NCI-H1105 treated with DMSO at 0.1 percent for 48 hours (cell line): ENCODE data around the gene UQCR11.

Experiments used
- DNase-seq: peaks from one replicate; lab custom pipeline; 2025; lab: John Stamatoyannopoulos, UW

The UQCR11 gene

GRCh38 chr19:1615156-1615765, 10.0 kb upstream of the UQCR11 start:
- DNase-seq = no peak

- DNase-seq = no peak
Observed at GRCh38 chr19:1613808-1614570, 8.7 kb upstream of the UQCR11 start.

- DNase-seq = no peak
Observed at GRCh38 chr19:1613146-1613545, 7.9 kb upstream of the UQCR11 start.

GRCh38 chr19:1612114-1613086, 7.1 kb upstream of the UQCR11 start:
- DNase-seq = no peak

GRCh38 chr19:1611353-1611752, 6.1 kb upstream of the UQCR11 start:
- DNase-seq = no peak

GRCh38 chr19:1610579-1610978, 5.3 kb upstream of the UQCR11 start:
- no peak for DNase-seq

GRCh38 chr19:1609680-1610474, 4.6 kb upstream of the UQCR11 start:
- DNase-seq = no peak

- DNase-seq = no peak
Observed at GRCh38 chr19:1609103-1609396, 3.8 kb upstream of the UQCR11 start.

GRCh38 chr19:1608359-1609102, 3.3 kb upstream of the UQCR11 start:
- DNase-seq = no peak

- no peak for DNase-seq
Observed at GRCh38 chr19:1606138-1606651, 933 bp upstream of the UQCR11 start.

- DNase-seq = no peak
Observed at GRCh38 chr19:1602091-1602707, 3.1 kb downstream of the UQCR11 start.

GRCh38 chr19:1601613-1602064, 3.6 kb downstream of the UQCR11 start:
- no peak for DNase-seq

GRCh38 chr19:1599460-1599846, 5.8 kb downstream of the UQCR11 start:
- no peak for DNase-seq

- no peak for DNase-seq
Observed at GRCh38 chr19:1598777-1599459, 6.3 kb downstream of the UQCR11 start.

- DNase-seq = no peak
Observed at GRCh38 chr19:1593501-1593772, 11.8 kb downstream of the UQCR11 start.

GRCh38 chr19:1592755-1593500, 12.3 kb downstream of the UQCR11 start, which contains the start of gene MBD3:
Gene MBD3 (minus strand): TSS chr19:1592865. CDS start chr19:1592631, 234 bp downstream.
- peak; percentile 94 for DNase-seq

GRCh38 chr19:1592024-1592754, 13.1 kb downstream of the UQCR11 start:
- DNase-seq = peak; percentile 78

- DNase-seq = peak; percentile 66
Observed at GRCh38 chr19:1591421-1592023, 13.7 kb downstream of the UQCR11 start.
